ENCODE data around the gene WDR93.

Gene WDR93

DNA sequence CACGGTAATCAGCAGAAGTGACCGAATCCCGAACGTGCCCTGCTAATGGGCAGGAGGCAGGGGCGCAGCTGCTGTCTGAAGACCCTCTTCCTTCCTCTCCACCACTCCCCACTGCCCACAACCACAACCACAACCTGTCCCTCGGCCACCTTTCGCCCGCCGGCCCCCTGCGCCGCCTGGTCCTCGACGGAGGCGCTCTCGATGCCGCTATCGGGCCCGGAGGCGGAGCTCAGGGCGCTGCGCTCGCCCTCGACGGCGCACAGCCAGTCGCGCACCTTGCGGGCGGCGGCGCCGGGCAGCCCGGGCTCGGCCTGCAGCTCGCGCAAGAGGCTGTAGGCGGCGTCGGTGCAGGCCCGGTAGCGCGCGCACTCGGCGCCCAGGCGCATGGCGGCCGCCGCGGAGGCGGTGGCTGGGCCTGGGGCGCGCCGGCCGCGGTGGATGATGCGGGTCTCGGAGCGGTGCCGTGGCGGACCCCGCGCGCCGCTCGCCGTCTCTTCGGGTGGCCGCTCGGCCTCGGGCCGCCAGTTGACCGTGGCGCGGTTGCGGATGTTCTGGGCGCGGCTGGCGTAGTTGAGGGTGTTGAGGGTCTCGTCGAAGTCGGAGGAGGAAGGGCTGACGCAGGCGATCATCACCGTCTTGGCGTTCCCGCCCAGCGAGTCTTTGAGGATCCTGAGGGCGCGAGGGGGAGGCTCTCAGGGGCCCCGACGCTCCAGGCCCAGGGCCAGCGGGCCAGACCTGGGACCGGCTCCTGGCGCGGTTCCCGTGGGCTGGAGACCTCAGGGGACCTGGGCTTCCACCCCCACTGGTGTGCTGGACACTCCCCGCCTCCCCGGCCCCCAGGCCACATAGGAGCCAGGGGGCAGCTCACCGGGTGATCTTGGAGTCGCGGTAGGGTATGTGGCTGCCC is 42.3 kb upstream of the WDR93 start:
- TF ChIP-seq, protein P1, sequence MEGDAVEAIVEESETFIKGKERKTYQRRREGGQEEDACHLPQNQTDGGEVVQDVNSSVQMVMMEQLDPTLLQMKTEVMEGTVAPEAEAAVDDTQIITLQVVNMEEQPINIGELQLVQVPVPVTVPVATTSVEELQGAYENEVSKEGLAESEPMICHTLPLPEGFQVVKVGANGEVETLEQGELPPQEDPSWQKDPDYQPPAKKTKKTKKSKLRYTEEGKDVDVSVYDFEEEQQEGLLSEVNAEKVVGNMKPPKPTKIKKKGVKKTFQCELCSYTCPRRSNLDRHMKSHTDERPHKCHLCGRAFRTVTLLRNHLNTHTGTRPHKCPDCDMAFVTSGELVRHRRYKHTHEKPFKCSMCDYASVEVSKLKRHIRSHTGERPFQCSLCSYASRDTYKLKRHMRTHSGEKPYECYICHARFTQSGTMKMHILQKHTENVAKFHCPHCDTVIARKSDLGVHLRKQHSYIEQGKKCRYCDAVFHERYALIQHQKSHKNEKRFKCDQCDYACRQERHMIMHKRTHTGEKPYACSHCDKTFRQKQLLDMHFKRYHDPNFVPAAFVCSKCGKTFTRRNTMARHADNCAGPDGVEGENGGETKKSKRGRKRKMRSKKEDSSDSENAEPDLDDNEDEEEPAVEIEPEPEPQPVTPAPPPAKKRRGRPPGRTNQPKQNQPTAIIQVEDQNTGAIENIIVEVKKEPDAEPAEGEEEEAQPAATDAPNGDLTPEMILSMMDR (IDR thresholded peaks at IDR 0.05): no peak
- H3K27ac ChIP-seq: no peak overlapping the region
- no peak overlapping the region for H3K4me3 ChIP-seq
- DNase-seq (ENCODE audit: low spot score): no peak

- TF ChIP-seq, protein P1 (IDR thresholded peaks at IDR 0.05): no peak
- Histone ChIP-seq H3K27ac (no peak overlapping the region), H3K4me3 (no peak overlapping the region)
- no peak for DNase-seq (ENCODE audit: low spot score)
These were observed 41.5 kb upstream of the WDR93 start for GRCh38 chr15:89649013-89649625.

GRCh38 chr15:89649716-89650115 is 40.9 kb upstream of the WDR93 start:
- TF ChIP-seq, protein P1 (IDR thresholded peaks at IDR 0.05): no peak
- DNase-seq (ENCODE audit: low spot score): no peak
- H3K4me3 ChIP-seq: no peak overlapping the region
- H3K27ac ChIP-seq: no peak overlapping the region

DNA sequence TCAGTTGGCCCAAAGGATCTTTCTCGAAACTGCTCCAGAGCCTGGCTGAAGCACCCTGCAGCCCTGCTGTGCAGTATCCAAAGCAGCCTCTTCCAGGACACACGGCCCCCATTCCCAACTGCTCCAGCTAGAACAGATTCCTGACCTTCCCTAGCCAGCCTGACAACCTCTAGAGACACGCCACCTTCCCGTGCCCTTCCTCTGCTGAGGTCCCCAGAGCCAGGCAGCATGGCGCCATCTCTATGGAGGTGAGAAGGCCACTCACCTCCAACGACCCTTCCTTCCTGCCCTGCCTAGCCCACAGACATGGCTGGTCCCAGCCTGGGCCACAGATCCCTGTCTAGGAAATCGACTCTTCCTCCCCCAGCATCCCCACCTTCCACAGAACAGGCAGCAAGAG is 38.5 kb upstream of the WDR93 start:
- H3K27ac ChIP-seq: no peak overlapping the region
- TF ChIP-seq, protein P1 (IDR thresholded peaks at IDR 0.05): no peak
- H3K4me3 ChIP-seq: no peak overlapping the region
- no peak for DNase-seq (ENCODE audit: low spot score)

GRCh38 chr15:89652666-89653065 is 37.9 kb upstream of the WDR93 start:
- TF ChIP-seq, protein P1 (IDR thresholded peaks at IDR 0.05): no peak
- DNase-seq (ENCODE audit: low spot score): no peak
- Histone ChIP-seq H3K4me3 (no peak overlapping the region), H3K27ac (no peak overlapping the region)

- DNase-seq (ENCODE audit: low spot score): no peak
- H3K4me3 ChIP-seq: no peak overlapping the region
- TF ChIP-seq, protein P1 (IDR thresholded peaks at IDR 0.05): no peak
- H3K27ac ChIP-seq: no peak overlapping the region
These were observed 37.0 kb upstream of the WDR93 start for GRCh38 chr15:89653578-89653977.
